Stimulated activated CD4-positive, alpha-beta T cell treated with anti-CD3 and anti-CD28 coated beads, Interleukin-15, amount 100 ng/mL, for 1 hour (primary cell): ENCODE results near the gene PRR5L.
"Not testable (repeated sequence)": the region's sequence is repeated elsewhere in the genome, so short reads cannot be mapped to it uniquely, and the experiment has no call there.

Experiments used
- DNase-seq, 2 donors: peaks; one replicate each; pipeline ENCODE4 v3.0.0-alpha.2; 2020; ENCODE audit warnings: low read depth in 1 of 2, low spot score in 1 of 2

Gene PRR5L

GRCh38 chr11:36490026-36490806 lies 194.1 kb downstream of the PRR5L start:
- DNase-seq, result no peak

GRCh38 chr11:36492724-36493304 lies 196.7 kb downstream of the PRR5L start:
- DNase-seq, result no peak

- no peak for DNase-seq
Measured at GRCh38 chr11:36493332-36493731, 197.2 kb downstream of the PRR5L start.

DNA sequence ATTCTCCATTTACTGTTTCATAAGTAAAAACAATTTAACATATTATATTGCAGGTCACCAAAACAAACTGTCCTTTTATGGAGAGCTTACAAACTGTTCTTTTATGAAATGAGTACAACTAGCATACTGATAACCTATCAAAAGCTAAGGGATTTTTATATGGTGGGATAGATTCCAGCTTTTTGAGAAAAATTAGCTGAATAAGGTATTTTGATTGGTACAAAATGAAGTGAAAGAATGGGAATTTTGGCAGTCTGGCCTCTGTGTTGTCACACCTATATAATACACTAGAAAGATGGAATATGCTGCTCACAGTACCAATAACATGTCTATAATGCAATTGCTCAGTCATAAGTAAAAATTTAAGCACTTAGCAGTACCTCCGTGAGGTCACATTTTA lies 202.6 kb downstream of the PRR5L start:
- DNase-seq, result no peak

GRCh38 chr11:36499315-36499714 lies 203.2 kb downstream of the PRR5L start:
- no peak for DNase-seq

DNA sequence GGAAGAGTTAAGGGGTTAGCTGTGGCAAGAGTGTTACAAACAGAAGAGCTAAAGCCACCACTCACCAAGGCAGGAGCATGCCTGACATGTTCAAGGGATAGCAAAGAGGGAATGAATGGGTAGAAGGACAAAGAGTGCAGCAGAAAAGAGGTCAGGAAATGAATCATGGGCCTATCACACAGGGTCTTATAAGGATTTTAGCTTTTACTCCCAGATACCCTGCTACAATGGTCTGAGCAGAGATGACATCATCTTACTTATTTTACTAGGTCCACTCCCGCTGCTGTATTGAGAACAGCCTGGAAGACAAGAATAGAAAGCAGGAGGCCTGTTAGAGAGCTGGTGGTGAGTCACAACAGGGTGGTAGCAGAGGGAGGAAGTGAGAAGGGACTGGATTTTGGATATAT lies 204.2 kb downstream of the PRR5L start:
- DNase-seq, result no peak

GRCh38 chr11:36501236-36501635 lies 205.1 kb downstream of the PRR5L start:
- no peak for DNase-seq

DNA sequence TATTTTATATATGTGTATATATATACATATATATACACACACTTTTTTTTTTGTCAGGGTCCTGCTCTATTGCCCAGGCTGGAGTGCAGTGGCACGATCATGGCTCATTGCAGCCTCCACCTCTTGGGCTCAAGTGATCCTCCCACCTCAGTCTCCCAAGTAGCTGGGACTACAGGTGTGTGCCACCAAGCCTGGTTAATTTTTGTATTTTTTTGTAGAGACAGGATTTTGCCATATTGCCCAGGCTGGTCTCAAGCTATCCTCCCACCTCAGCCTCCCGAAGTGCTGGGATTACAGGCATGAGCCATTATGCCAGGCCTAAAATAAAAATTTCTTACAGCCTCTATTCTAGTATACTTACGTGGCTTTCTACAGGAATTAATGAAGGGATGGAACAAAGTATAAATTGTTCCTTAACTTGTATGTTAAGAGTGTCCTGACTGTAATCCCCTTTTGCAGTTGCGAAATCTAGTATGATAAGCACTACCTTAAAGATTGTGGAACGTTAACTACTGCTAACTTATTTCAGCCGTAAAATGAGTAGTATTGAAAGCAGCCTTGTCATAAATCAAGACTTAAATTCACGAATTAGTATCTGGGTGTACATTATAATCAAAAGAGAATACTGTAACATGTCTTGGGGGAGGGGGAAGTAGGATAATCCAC lies 211.9 kb downstream of the PRR5L start:
- DNase-seq, result no peak

- no peak for DNase-seq
Measured at GRCh38 chr11:36508743-36509142, 212.7 kb downstream of the PRR5L start.

GRCh38 chr11:36509201-36509639 lies 213.1 kb downstream of the PRR5L start:
- DNase-seq, result no peak

- peak; percentile 79 to 88 for DNase-seq
Measured at GRCh38 chr11:36509694-36510593, 213.9 kb downstream of the PRR5L start, which contains the start of gene TRAF6. TSS of gene TRAF6 (minus strand) at chr11:36510272. CDS start at chr11:36501515, 8,757 bp downstream.

GRCh38 chr11:36510594-36510942 lies 214.5 kb downstream of the PRR5L start:
- DNase-seq, result no peak

DNA sequence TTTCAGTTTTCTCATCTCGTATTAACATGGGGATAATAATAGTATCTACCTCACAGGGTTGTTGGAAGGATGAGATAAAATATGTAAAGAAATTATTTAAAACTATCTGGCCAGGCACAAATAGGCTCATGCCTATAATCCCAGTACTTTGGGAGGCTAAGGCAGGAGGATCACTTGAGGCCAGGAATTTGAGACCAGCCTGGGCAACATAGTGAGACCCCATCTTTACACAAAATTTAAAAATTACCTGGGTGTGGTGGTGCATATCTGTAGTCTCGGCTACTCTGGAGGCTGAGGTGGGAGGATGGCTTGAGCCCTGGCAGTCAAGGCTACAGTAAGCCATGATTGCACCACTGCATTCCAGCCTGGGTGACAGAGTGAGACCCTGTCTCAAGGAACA lies 215.0 kb downstream of the PRR5L start:
- DNase-seq, result not testable (repeated sequence)

DNA sequence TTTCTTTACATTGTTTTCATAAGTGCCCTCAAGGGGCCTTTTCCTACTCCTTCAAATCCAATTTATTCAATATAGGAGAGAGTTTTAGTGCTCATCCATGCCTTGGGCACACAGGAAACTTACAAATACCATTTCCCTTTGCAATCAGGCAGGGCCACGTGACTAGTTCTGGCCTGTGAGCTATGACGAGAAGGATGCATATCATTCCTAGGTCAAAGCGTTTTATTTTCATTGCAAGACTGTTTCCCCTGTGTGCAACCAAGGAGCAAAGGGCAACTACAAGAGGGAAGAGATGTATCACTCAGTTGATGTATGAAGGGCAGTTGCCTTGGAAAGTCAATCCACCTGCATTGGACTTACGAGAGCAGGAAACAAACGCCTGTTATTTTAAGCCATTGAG lies 215.9 kb downstream of the PRR5L start:
- no peak for DNase-seq

DNA sequence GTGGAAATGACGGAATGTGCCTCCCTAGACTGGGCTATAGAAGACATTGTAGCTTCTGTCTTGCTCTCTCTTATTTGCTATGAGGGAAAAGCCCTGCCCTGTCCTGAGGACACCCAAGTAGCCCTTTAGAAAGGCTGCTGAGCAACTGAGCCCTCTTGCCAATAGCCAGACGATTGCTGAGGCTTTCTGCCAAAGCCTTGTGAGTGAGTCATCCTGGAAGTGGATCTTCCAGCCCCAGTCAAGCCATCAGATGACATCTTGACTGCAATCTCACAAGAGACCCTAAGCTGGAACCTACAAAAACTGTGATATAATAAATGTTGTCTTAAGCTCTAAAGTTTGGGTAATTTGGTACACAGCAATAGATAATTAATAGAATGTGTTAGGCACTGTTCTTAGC lies 217.9 kb downstream of the PRR5L start:
- no peak for DNase-seq
